HepG2 (cell line): ENCODE data around the gene PPP6R2. TPM values are rescaled to one million over a fixed set of nuclear protein-coding genes. Genes with fewer than 3 reads are reported as not detected.

Experiments used
- FOXO1 ChIP-seq: sonication (generic); formaldehyde crosslinking; IDR thresholded peaks from 2 replicates; pipeline ENCODE4 v1.4.0; 2020; ENCODE audit warnings: missing genetic modification reagents
- PHF8 ChIP-seq: sonication (generic); formaldehyde crosslinking; IDR thresholded peaks from 2 replicates; pipeline ENCODE4 v1.5.0; 2020; ENCODE audit warnings: missing genetic modification reagents
- PRMT3 ChIP-seq: sonication (generic); formaldehyde crosslinking; IDR thresholded peaks from 2 replicates; pipeline ENCODE4 v1.8.1; 2022; ENCODE audit warnings: low read depth, mild to moderate bottlenecking, moderate library complexity, missing genetic modification reagents, borderline replicate concordance
- RFX1 ChIP-seq: fragments of 450-650 bp; IDR thresholded peaks from 2 replicates; pipeline ENCODE4 v1.6.1; 2017
- ZNF768 ChIP-seq: sonication (generic); formaldehyde crosslinking; IDR thresholded peaks from 2 replicates; pipeline ENCODE4 v1.4.0; 2020; ENCODE audit warnings: missing genetic modification reagents
- ZNF777 ChIP-seq: sonication (generic); formaldehyde crosslinking; IDR thresholded peaks from 2 replicates; pipeline ENCODE4 v1.4.0; 2020; ENCODE audit warnings: missing genetic modification reagents
- ZNF788 ChIP-seq: sonication (generic); formaldehyde crosslinking; IDR thresholded peaks from 2 replicates; pipeline ENCODE4 v1.5.0; 2020; ENCODE audit warnings: mild to moderate bottlenecking, missing genetic modification reagents, borderline replicate concordance
- ZNF792 ChIP-seq: IDR thresholded peaks from 2 replicates; pipeline ENCODE4 v1.6.1; 2016
- ZNF839 ChIP-seq: sonication (generic); formaldehyde crosslinking; IDR thresholded peaks from 2 replicates; pipeline ENCODE4 v1.4.0; 2020; ENCODE audit warnings: missing genetic modification reagents, mild to moderate bottlenecking, borderline replicate concordance
- polyA plus RNA-seq, 8 experiments: library from polyadenylated mRNA; depleted of rRNA in 3 of 8; stranded (reverse) in 7 of 8; unstranded in 1 of 8; fragments of >200 nt; fragmentation: Illumina TruSeq in 4 of 8; extraction: Trizol in 4 of 8; gene quantifications; 2 replicates each; pipeline versions ENCODE4 v1.2.1 to v1.2.3, GENCODE V29; 2011 to 2016; ENCODE audit warnings: low read depth in 4 of 8, missing spikeins in 1 of 8, mixed read lengths in 1 of 8; ENCODE audit not compliant: insufficient read depth in 1 of 8
- total RNA-seq, 5 experiments: library from RNA; depleted of rRNA; stranded (reverse); fragments of >200 nt; fragmentation: Illumina TruSeq; extraction: Trizol; gene quantifications; 2 replicates each; pipeline ENCODE4 v1.2.3, GENCODE V29; 2016; ENCODE audit warnings: low read depth in 1 of 5
- TF ChIP-seq, protein P1 (sequence below): sonication (generic); formaldehyde crosslinking; IDR thresholded peaks from 2 replicates; pipeline ENCODE4 v1.4.0; 2020; ENCODE audit warnings: missing genetic modification reagents, borderline replicate concordance
- TF ChIP-seq, protein P2 (sequence below): sonication (generic); formaldehyde crosslinking; IDR thresholded peaks from 2 replicates; pipeline ENCODE4 v1.5.1; 2020; ENCODE audit warnings: mild to moderate bottlenecking, moderate library complexity, missing genetic modification reagents
- TF ChIP-seq, protein P3 (sequence below): sonication (generic); formaldehyde crosslinking; IDR thresholded peaks from 2 replicates; pipeline ENCODE4 v1.4.0; 2020; ENCODE audit warnings: missing genetic modification reagents, low read depth, mild to moderate bottlenecking, borderline replicate concordance
- TF ChIP-seq, protein P4 (sequence below): sonication (generic); formaldehyde crosslinking; IDR thresholded peaks from 2 replicates; pipeline ENCODE4 v1.5.0; 2020; ENCODE audit warnings: missing genetic modification reagents
- TF ChIP-seq, protein P5 (sequence below): IDR thresholded peaks from 2 replicates; pipeline ENCODE4 v1.6.1; 2012; ENCODE audit warnings: inconsistent platforms
- TF ChIP-seq, protein P6 (sequence below): sonication (generic); formaldehyde crosslinking; IDR thresholded peaks from 2 replicates; pipeline ENCODE4 v1.4.0; 2020; ENCODE audit warnings: missing genetic modification reagents, borderline replicate concordance
- TF ChIP-seq, protein P7 (sequence below): sonication (generic); formaldehyde crosslinking; IDR thresholded peaks from 2 replicates; pipeline ENCODE4 v1.4.0; 2020; ENCODE audit warnings: missing genetic modification reagents

The PPP6R2 gene
- total and polyA plus RNA-seq, 2 of the 13 experiments (the other 11 are each of a cell fraction or from before 2014, with no cell fraction given) = 55.0 to 102 TPM

DNA sequence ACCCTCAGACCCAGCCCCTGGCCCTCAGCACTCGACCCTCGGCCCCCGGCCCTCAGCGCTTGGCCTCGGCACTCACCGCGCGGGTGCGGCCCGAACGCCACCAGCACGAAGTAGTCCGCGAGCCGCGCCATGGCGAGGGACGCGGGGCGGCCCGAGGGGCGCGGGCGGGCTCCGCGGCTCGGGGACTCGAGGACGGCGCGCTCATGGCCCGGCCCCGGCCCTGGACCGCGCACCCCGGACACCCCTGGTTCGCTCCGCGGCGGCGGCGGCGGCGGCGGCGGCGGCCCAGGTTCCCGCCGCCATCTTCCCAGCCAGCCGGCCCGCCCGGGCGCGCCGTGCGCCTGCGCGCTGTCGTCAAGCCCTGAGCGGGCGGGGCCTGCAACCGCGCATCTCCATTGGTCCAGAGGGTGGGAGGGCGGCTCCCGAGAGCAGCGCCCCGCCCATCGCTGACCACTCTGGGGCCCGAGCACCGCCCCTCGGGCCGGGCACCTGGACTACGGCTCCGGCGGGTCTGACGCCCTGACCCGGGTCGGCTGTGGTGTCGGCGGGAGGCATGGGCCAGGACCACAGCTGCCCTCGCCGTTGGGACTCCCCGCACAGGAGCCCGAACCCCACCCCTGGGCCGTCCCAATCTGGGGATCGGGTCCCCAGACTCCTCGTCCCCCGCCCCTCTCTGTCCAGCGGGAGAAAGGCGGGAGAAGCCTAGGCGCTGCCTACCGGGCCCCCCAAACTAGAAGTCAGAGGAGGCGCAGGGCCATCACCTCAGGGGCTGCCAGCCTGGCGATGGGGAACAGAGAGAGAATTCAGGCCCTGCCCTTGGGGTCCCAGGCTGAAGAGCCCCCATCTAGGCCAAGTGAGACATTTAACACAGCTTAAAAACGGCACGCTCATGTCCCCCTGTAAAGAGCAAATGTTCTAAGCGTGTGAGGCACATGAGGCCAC, 131.9 kb downstream of the PPP6R2 start, which contains the start of gene SBF1 (continued):
- TF ChIP-seq, protein P1, sequence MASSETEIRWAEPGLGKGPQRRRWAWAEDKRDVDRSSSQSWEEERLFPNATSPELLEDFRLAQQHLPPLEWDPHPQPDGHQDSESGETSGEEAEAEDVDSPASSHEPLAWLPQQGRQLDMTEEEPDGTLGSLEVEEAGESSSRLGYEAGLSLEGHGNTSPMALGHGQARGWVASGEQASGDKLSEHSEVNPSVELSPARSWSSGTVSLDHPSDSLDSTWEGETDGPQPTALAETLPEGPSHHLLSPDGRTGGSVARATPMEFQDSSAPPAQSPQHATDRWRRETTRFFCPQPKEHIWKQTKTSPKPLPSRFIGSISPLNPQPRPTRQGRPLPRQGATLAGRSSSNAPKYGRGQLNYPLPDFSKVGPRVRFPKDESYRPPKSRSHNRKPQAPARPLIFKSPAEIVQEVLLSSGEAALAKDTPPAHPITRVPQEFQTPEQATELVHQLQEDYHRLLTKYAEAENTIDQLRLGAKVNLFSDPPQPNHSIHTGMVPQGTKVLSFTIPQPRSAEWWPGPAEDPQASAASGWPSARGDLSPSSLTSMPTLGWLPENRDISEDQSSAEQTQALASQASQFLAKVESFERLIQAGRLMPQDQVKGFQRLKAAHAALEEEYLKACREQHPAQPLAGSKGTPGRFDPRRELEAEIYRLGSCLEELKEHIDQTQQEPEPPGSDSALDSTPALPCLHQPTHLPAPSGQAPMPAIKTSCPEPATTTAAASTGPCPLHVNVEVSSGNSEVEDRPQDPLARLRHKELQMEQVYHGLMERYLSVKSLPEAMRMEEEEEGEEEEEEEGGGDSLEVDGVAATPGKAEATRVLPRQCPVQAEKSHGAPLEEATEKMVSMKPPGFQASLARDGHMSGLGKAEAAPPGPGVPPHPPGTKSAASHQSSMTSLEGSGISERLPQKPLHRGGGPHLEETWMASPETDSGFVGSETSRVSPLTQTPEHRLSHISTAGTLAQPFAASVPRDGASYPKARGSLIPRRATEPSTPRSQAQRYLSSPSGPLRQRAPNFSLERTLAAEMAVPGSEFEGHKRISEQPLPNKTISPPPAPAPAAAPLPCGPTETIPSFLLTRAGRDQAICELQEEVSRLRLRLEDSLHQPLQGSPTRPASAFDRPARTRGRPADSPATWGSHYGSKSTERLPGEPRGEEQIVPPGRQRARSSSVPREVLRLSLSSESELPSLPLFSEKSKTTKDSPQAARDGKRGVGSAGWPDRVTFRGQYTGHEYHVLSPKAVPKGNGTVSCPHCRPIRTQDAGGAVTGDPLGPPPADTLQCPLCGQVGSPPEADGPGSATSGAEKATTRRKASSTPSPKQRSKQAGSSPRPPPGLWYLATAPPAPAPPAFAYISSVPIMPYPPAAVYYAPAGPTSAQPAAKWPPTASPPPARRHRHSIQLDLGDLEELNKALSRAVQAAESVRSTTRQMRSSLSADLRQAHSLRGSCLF (CRISPR knock-in tag) = no peak
- TF ChIP-seq RFX1 = no peak
- TF ChIP-seq ZNF839 (CRISPR knock-in tag) = no peak
- peak; percentile 18; the same call in 1 of the 2 replicates for TF ChIP-seq ZNF788 (CRISPR knock-in tag)
- TF ChIP-seq, protein P2, sequence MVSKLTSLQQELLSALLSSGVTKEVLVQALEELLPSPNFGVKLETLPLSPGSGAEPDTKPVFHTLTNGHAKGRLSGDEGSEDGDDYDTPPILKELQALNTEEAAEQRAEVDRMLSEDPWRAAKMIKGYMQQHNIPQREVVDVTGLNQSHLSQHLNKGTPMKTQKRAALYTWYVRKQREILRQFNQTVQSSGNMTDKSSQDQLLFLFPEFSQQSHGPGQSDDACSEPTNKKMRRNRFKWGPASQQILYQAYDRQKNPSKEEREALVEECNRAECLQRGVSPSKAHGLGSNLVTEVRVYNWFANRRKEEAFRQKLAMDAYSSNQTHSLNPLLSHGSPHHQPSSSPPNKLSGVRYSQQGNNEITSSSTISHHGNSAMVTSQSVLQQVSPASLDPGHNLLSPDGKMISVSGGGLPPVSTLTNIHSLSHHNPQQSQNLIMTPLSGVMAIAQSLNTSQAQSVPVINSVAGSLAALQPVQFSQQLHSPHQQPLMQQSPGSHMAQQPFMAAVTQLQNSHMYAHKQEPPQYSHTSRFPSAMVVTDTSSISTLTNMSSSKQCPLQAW = peak; percentile 71; the same call in 1 of the 2 replicates
- TF ChIP-seq, protein P3, sequence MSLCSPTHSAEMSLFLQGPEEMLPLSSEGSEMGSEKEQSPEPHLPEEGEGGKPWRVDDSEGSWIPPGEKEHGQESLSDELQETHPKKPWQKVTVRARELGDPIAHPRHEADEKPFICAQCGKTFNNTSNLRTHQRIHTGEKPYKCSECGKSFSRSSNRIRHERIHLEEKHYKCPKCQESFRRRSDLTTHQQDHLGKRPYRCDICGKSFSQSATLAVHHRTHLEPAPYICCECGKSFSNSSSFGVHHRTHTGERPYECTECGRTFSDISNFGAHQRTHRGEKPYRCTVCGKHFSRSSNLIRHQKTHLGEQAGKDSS = 0 out of 2 replicates have a peak, but pooled peaks have one; percentile 45
- peak; percentile 78 for TF ChIP-seq PHF8 (CRISPR knock-in tag)
- TF ChIP-seq PRMT3 = no peak
- TF ChIP-seq, protein P4, sequence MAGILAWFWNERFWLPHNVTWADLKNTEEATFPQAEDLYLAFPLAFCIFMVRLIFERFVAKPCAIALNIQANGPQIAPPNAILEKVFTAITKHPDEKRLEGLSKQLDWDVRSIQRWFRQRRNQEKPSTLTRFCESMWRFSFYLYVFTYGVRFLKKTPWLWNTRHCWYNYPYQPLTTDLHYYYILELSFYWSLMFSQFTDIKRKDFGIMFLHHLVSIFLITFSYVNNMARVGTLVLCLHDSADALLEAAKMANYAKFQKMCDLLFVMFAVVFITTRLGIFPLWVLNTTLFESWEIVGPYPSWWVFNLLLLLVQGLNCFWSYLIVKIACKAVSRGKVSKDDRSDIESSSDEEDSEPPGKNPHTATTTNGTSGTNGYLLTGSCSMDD (CRISPR knock-in tag) = no peak
- 0 out of 2 replicates have a peak, but pooled peaks have one; percentile 18 for TF ChIP-seq FOXO1
- TF ChIP-seq, protein P5, sequence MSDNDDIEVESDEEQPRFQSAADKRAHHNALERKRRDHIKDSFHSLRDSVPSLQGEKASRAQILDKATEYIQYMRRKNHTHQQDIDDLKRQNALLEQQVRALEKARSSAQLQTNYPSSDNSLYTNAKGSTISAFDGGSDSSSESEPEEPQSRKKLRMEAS = peak; percentile 45; the same call in 1 of the 2 replicates
- TF ChIP-seq ZNF777 (CRISPR knock-in tag) = 0 out of 2 replicates have a peak, but pooled peaks have one; percentile 11
- peak; percentile 55; the same call in 1 of the 2 replicates for TF ChIP-seq ZNF792 (CRISPR knock-in tag)
- TF ChIP-seq ZNF768 (CRISPR knock-in tag) = no peak
- TF ChIP-seq, protein P6, sequence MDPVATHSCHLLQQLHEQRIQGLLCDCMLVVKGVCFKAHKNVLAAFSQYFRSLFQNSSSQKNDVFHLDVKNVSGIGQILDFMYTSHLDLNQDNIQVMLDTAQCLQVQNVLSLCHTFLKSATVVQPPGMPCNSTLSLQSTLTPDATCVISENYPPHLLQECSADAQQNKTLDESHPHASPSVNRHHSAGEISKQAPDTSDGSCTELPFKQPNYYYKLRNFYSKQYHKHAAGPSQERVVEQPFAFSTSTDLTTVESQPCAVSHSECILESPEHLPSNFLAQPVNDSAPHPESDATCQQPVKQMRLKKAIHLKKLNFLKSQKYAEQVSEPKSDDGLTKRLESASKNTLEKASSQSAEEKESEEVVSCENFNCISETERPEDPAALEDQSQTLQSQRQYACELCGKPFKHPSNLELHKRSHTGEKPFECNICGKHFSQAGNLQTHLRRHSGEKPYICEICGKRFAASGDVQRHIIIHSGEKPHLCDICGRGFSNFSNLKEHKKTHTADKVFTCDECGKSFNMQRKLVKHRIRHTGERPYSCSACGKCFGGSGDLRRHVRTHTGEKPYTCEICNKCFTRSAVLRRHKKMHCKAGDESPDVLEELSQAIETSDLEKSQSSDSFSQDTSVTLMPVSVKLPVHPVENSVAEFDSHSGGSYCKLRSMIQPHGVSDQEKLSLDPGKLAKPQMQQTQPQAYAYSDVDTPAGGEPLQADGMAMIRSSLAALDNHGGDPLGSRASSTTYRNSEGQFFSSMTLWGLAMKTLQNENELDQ (CRISPR knock-in tag) = no peak
- TF ChIP-seq, protein P7, sequence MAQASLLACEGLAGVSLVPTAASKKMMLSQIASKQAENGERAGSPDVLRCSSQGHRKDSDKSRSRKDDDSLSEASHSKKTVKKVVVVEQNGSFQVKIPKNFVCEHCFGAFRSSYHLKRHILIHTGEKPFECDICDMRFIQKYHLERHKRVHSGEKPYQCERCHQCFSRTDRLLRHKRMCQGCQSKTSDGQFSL (CRISPR knock-in tag) = no peak
